Duodenal mucosa (tissue), 2 donors: ENCODE measurements around the gene ANK3.

Experiments
- H3K27ac ChIP-seq: one replicate; pipeline ENCODE4 v1.7.0; 2013; ENCODE audit warnings: low read depth, low read length
- H3K27me3 ChIP-seq, 2 donors: one replicate each; pipeline ENCODE4 v1.7.0; 2013; ENCODE audit warnings: low read length in 2 of 2, control low read depth in 1 of 2; ENCODE audit not compliant: insufficient read depth in 2 of 2, control insufficient read depth in 1 of 2
- H3K36me3 ChIP-seq, 2 donors: one replicate each; pipeline ENCODE4 v1.7.0; 2013; ENCODE audit warnings: low read length in 2 of 2, control low read depth in 1 of 2; ENCODE audit not compliant: insufficient read depth in 2 of 2, control insufficient read depth in 1 of 2
- H3K4me1 ChIP-seq, 2 donors: one replicate each; pipeline ENCODE4 v1.7.0; 2013; ENCODE audit warnings: low read length in 2 of 2, control low read depth in 1 of 2; ENCODE audit not compliant: insufficient read depth in 2 of 2, control insufficient read depth in 1 of 2
- H3K4me3 ChIP-seq, 2 donors: one replicate each; pipeline ENCODE4 v1.7.0; 2013; ENCODE audit warnings: low read length in 2 of 2, low read depth in 1 of 2
- H3K9ac ChIP-seq, 2 donors: one replicate each; pipeline ENCODE4 v1.7.0; 2013; ENCODE audit warnings: low read length in 2 of 2, low read depth in 1 of 2
- H3K9me3 ChIP-seq, 2 donors: one replicate each; pipeline ENCODE4 v1.7.0; 2013; ENCODE audit warnings: low read length in 2 of 2, control low read depth in 1 of 2; ENCODE audit not compliant: control insufficient read depth in 1 of 2

The ANK3 gene

GRCh38 chr10:60367901-60368300 is 21.8 kb downstream of the ANK3 start:
- Histone ChIP-seq H3K36me3 (no peaks in the 10 kb centered on the region), H3K9ac (no peak overlapping the region), H3K4me3 (no peak overlapping the region), H3K27me3 (no peaks in the 10 kb centered on the region), H3K27ac (no peak overlapping the region), H3K9me3 (no peaks in the 10 kb centered on the region), H3K4me1 (peaks cover 0 to 8% of the 10 kb centered on the region in 2 donors)

GRCh38 chr10:60367431-60367830 is 22.2 kb downstream of the ANK3 start:
- no peak overlapping the region for H3K9ac ChIP-seq
- H3K4me3 ChIP-seq: no peak overlapping the region
- no peaks in the 10 kb centered on the region for H3K27me3 ChIP-seq
- no peak overlapping the region for H3K27ac ChIP-seq
- no peaks in the 10 kb centered on the region for H3K36me3 ChIP-seq
- H3K4me1 ChIP-seq: peaks cover 0 to 8% of the 10 kb centered on the region in 2 donors
- H3K9me3 ChIP-seq: no peaks in the 10 kb centered on the region

GRCh38 chr10:60367024-60367423 is 22.7 kb downstream of the ANK3 start:
- no peak overlapping the region for H3K9ac ChIP-seq
- H3K9me3 ChIP-seq: no peaks in the 10 kb centered on the region
- no peaks in the 10 kb centered on the region for H3K27me3 ChIP-seq
- H3K4me1 ChIP-seq: peaks cover 0 to 8% of the 10 kb centered on the region in 2 donors
- no peak overlapping the region for H3K4me3 ChIP-seq
- no peak overlapping the region for H3K27ac ChIP-seq
- H3K36me3 ChIP-seq: no peaks in the 10 kb centered on the region

- Histone ChIP-seq H3K4me1 (no peaks in the 10 kb centered on the region), H3K27me3 (no peaks in the 10 kb centered on the region), H3K27ac (no peak overlapping the region), H3K36me3 (no peaks in the 10 kb centered on the region), H3K9me3 (no peaks in the 10 kb centered on the region), H3K9ac (no peak overlapping the region), H3K4me3 (no peak overlapping the region)
These were observed 26.5 kb downstream of the ANK3 start for GRCh38 chr10:60363187-60363586.

- Histone ChIP-seq H3K36me3 (no peaks in the 10 kb centered on the region), H3K9ac (no peak overlapping the region), H3K4me3 (no peak overlapping the region), H3K9me3 (no peaks in the 10 kb centered on the region), H3K4me1 (no peaks in the 10 kb centered on the region), H3K27ac (no peak overlapping the region), H3K27me3 (no peaks in the 10 kb centered on the region)
These were observed 27.2 kb downstream of the ANK3 start for GRCh38 chr10:60362461-60362860.

GRCh38 chr10:60359066-60359465 is 30.6 kb downstream of the ANK3 start:
- H3K27ac ChIP-seq: no peak overlapping the region
- H3K9ac ChIP-seq: no peak overlapping the region
- H3K36me3 ChIP-seq: no peaks in the 10 kb centered on the region
- no peaks in the 10 kb centered on the region for H3K9me3 ChIP-seq
- H3K4me3 ChIP-seq: no peak overlapping the region
- no peaks in the 10 kb centered on the region for H3K4me1 ChIP-seq
- no peaks in the 10 kb centered on the region for H3K27me3 ChIP-seq

- Histone ChIP-seq H3K4me1 (no peaks in the 10 kb centered on the region), H3K4me3 (no peak overlapping the region), H3K9me3 (no peaks in the 10 kb centered on the region), H3K36me3 (no peaks in the 10 kb centered on the region), H3K27ac (no peak overlapping the region), H3K9ac (no peak overlapping the region), H3K27me3 (no peaks in the 10 kb centered on the region)
These were observed 31.4 kb downstream of the ANK3 start for GRCh38 chr10:60358282-60358681.

DNA sequence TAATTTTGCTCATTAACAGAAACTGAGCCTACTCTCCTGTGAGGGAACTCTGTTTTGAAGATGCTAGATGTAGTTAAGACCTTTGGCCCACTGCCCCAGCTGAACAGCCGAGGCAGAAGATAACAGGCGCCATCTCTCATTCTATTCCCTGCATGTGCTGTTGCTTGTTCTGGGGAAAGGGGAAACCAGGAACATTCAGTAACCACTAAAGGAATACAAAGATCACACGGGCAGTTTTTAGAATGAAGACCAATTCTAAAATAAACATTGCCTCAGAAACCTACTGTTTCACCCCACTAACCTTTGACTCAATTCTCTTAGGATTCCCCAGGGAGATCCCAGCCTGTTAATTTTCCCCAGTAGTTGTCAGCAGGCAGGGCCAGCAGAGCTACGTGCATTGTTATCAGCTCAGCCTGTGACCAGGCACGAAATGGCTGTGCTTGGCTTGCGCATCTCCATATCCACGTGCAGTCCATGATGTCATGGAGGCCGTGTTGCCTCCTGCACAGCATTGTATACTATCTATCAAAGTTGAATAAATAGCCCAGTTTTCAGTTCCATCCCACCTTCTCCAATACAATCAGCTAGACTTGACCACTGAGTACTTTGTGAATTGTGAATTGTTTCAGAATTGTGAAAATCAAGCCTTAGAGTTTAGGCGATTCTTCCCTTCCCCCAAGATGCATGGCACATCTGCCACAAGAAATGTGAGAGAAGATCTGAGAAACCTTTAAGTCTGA is 36.0 kb downstream of the ANK3 start:
- Histone ChIP-seq H3K4me1 (peaks cover 0 to 5% of the 10 kb centered on the region in 2 donors), H3K9ac (no peak overlapping the region), H3K27ac (no peak overlapping the region)

GRCh38 chr10:60352105-60352504 is 37.6 kb downstream of the ANK3 start:
- no peaks in the 10 kb centered on the region for H3K27me3 ChIP-seq
- no peak overlapping the region for H3K4me3 ChIP-seq
- no peaks in the 10 kb centered on the region for H3K36me3 ChIP-seq
- no peak overlapping the region for H3K27ac ChIP-seq
- peaks cover 0 to 5% of the 10 kb centered on the region in 2 donors for H3K4me1 ChIP-seq
- no peaks in the 10 kb centered on the region for H3K9me3 ChIP-seq
- H3K9ac ChIP-seq: no peak overlapping the region

More for the DNA sequence above, 36.0 kb downstream of the ANK3 start:
- no peak overlapping the region for H3K4me3 ChIP-seq
- H3K9me3 ChIP-seq: no peaks in the 10 kb centered on the region
- H3K36me3 ChIP-seq: no peaks in the 10 kb centered on the region
- no peaks in the 10 kb centered on the region for H3K27me3 ChIP-seq

DNA sequence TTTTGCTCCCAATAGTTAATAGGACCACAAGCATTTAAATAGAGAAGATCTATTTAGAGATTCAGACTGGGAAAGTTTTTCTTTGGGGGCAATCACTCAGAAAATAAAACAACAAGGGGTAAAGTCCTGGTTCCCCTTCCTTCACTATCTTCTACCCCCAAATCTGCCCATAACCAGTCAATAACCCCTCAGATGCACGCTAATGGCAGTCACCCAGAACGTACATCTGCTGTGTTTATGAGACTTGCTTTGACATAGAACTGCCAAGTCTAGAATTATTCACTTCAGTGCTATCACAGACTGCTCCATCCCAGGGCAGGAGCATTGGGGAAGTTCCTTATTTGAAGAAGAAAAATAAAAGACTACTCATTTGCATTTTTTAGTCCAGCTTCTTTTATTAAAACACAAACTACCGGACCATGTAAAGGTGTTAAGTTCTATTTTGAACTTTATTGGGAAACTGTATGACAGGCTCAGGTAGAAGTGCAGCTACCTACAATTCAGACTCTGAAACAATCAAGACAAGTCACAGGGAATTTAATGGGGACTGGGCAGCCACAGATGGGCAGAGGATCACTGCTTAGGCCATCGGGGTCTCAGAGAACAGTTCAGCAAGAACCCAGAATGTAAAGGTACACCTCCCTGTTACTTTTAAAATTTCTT is 38.4 kb downstream of the ANK3 start:
- H3K9ac ChIP-seq: no peak overlapping the region
- H3K27me3 ChIP-seq: no peaks in the 10 kb centered on the region
- no peaks in the 10 kb centered on the region for H3K36me3 ChIP-seq
- no peak overlapping the region for H3K27ac ChIP-seq
- H3K9me3 ChIP-seq: no peaks in the 10 kb centered on the region
- peaks cover 0 to 5% of the 10 kb centered on the region in 2 donors for H3K4me1 ChIP-seq
- H3K4me3 ChIP-seq: no peak overlapping the region
